Chondrocyte (in vitro differentiated cells): Measurements from ENCODE around the gene LZTFL1. TPM values are rescaled to one million over a fixed set of nuclear protein-coding genes. Genes with fewer than 3 reads are reported as not detected.

ENCODE experiments used
- DNase-seq: peaks from one replicate; pipeline ENCODE4 v3.0.0; 2021; ENCODE audit warnings: mixed read lengths, low spot score
- H3K27ac Mint-ChIP-seq: one replicate; pipeline ENCODE4 v1.8.0; 2021; ENCODE audit warnings: mild to moderate bottlenecking, moderate library complexity, mixed read lengths; ENCODE audit not compliant: unreplicated experiment
- H3K27me3 Mint-ChIP-seq: 2 replicates; pipeline ENCODE4 v1.8.0; 2021; ENCODE audit warnings: low read depth, mixed read lengths
- H3K36me3 Mint-ChIP-seq: 2 replicates; pipeline ENCODE4 v1.8.0; 2021; ENCODE audit warnings: low read depth, mixed read lengths
- H3K4me1 Mint-ChIP-seq: 2 replicates; pipeline ENCODE4 v1.8.0; 2021; ENCODE audit warnings: low read depth, mild to moderate bottlenecking, mixed read lengths
- H3K4me3 Mint-ChIP-seq: one replicate; pipeline ENCODE4 v1.8.0; 2021; ENCODE audit warnings: mild to moderate bottlenecking, moderate library complexity, mixed read lengths; ENCODE audit not compliant: unreplicated experiment
- H3K9me3 Mint-ChIP-seq: 2 replicates; pipeline ENCODE4 v1.8.0; 2021; ENCODE audit warnings: low read depth, mixed read lengths
- total RNA-seq: library from RNA; stranded (reverse); gene quantifications from 3 replicates; pipeline ENCODE4 v1.2.1, GENCODE V29; 2021
- TF ChIP-seq, protein P1 (sequence below): fragments of 200-600 bp; sonication (generic); IDR thresholded peaks from 2 replicates; pipeline ENCODE4 v1.5.0; 2021; ENCODE audit warnings: antibody characterized with exemption, mild to moderate bottlenecking, moderate library complexity

The LZTFL1 gene
- total RNA-seq, 1 donor from 2014 or later = 18.1 TPM

DNA sequence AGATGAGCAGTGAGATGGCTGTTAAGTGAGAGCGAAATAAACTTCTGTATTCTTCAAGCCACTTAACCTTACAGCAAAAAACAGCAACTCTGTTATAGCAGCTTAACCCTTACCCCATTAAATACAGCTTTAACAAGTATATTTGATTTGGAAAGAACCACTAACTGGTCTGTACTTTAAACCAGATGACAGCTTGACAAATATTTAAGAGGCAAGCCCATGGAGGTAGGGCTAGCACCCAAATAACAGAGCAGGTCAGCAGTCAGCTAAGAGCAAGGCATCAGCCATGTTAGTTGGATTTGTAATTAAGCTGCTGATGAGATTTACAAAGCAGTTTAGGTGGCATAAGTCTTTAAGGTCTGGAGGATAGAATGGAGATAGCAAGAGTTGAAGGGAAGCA is 3.5 kb downstream of the LZTFL1 start:
- no peak overlapping the region for H3K27ac Mint-ChIP-seq
- H3K27me3 Mint-ChIP-seq = no peaks in the 10 kb centered on the region
- peaks cover 6% of the 10 kb centered on the region for H3K36me3 Mint-ChIP-seq
- TF ChIP-seq, protein P1, sequence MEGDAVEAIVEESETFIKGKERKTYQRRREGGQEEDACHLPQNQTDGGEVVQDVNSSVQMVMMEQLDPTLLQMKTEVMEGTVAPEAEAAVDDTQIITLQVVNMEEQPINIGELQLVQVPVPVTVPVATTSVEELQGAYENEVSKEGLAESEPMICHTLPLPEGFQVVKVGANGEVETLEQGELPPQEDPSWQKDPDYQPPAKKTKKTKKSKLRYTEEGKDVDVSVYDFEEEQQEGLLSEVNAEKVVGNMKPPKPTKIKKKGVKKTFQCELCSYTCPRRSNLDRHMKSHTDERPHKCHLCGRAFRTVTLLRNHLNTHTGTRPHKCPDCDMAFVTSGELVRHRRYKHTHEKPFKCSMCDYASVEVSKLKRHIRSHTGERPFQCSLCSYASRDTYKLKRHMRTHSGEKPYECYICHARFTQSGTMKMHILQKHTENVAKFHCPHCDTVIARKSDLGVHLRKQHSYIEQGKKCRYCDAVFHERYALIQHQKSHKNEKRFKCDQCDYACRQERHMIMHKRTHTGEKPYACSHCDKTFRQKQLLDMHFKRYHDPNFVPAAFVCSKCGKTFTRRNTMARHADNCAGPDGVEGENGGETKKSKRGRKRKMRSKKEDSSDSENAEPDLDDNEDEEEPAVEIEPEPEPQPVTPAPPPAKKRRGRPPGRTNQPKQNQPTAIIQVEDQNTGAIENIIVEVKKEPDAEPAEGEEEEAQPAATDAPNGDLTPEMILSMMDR = no peak
- peaks cover 3% of the 10 kb centered on the region for H3K9me3 Mint-ChIP-seq
- H3K4me1 Mint-ChIP-seq = peaks cover 16% of the 10 kb centered on the region
- no peak overlapping the region for H3K4me3 Mint-ChIP-seq
- DNase-seq = no peak

DNA sequence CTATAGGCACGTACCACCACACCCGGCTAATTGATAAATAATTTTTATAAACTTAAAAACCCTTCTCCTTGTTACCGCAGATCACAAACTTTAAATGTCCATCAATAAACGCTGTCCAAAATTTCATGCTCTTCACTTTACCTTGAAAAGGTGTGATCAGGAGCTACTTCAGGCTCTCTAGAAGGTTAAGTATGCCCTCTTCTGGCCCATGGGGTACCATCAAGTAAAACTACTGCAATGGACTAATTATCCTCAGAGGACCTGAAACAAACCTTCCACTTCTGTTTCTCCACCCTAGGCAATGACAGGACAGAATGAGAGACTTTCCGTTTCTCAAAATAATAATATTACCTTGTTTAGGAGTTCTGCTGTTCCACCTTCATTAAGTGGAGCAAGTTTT is 9.2 kb downstream of the LZTFL1 start:
- Mint-ChIP-seq H3K4me3 (no peak overlapping the region), H3K4me1 (no peaks in the 10 kb centered on the region), H3K27ac (no peak overlapping the region), H3K9me3 (no peaks in the 10 kb centered on the region), H3K27me3 (no peaks in the 10 kb centered on the region), H3K36me3 (peaks cover 28% of the 10 kb centered on the region)
- no peak for DNase-seq
- TF ChIP-seq, protein P1 = peak; percentile 71

DNA sequence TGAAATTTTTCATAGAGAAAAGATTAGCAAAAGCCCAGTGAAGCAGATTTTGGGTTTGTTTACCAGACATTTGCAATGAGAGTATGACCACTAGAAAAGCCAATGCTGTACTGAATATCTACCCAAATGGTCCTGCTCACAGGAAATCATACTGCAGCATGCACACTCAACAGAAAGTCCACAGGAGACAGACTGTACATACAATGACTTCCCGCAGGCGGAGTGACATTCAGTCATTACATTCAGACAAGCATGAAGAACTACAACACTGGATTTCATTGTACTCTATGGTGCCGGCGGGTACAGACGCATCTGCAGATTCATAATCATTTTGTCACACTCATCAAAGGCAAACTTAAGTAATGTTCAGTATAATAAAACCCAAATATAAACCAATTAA is 11.8 kb downstream of the LZTFL1 start:
- H3K27me3 Mint-ChIP-seq = no peaks in the 10 kb centered on the region
- peaks cover 29% of the 10 kb centered on the region for H3K36me3 Mint-ChIP-seq
- no peak overlapping the region for H3K4me3 Mint-ChIP-seq
- TF ChIP-seq, protein P1 = no peak
- DNase-seq = no peak
- no peak overlapping the region for H3K27ac Mint-ChIP-seq
- H3K4me1 Mint-ChIP-seq = no peaks in the 10 kb centered on the region
- no peaks in the 10 kb centered on the region for H3K9me3 Mint-ChIP-seq

DNA sequence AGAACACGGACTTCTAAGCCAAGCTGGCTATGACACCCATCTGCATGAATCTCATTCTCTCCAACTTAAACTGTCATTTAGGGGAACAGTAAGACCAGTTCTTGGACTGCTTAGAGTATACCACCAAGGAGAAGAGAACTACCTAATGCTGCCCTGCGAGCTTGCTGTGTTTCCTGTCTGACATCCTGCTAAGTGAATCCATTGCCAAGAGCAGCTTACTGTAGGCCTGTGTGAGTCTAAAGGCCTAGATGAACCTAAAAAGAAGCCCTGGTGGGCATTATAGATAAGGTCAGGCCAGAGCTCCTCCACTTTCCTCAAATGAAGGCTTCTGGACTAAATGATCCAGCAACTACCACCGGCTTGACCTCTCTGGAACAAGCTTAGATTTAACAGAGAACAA is 15.0 kb downstream of the LZTFL1 start:
- Mint-ChIP-seq H3K4me1 (no peaks in the 10 kb centered on the region), H3K27me3 (no peaks in the 10 kb centered on the region), H3K9me3 (no peaks in the 10 kb centered on the region), H3K27ac (no peak overlapping the region), H3K4me3 (no peak overlapping the region), H3K36me3 (peaks cover 28% of the 10 kb centered on the region)
- TF ChIP-seq, protein P1 = no peak
- DNase-seq = no peak

DNA sequence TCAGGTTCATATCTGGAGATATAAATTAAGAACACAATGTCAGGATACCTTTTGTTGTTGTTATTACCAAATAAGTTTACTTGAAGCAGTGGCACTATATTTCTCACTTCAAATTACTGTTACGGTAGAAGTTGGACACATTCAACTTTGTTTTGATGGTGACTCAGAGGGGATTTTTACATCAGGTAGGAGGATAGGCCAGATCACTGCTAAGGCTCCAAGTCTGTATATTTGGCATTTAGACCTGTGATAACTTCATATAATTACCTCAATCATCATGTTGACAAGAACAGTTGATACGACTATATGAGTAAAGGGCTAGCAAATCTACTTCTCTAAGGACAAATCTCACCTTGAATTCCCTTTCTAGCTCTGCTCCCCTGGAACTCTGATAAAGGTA is 15.6 kb downstream of the LZTFL1 start:
- Mint-ChIP-seq H3K4me3 (no peak overlapping the region), H3K9me3 (no peaks in the 10 kb centered on the region), H3K27ac (no peak overlapping the region), H3K36me3 (peaks cover 26% of the 10 kb centered on the region), H3K27me3 (no peaks in the 10 kb centered on the region), H3K4me1 (no peaks in the 10 kb centered on the region)
- no peak for DNase-seq
- TF ChIP-seq, protein P1 = no peak
